Omental fat pad (tissue), 4 donors: ENCODE measurements around the gene HDGFL2. TPM values are rescaled to one million over a fixed set of nuclear protein-coding genes. Genes with fewer than 3 reads are reported as not detected.

Experiments
- ATAC-seq: fragments of 150-250 bp; one replicate; pipeline ENCODE4 v1.9.1; 2016; ENCODE audit warnings: mild to moderate bottlenecking, moderate library complexity; ENCODE audit not compliant: low FRiP score
- DNase-seq: peaks from one replicate; pipeline ENCODE4 v3.0.0-alpha.2; 2019; ENCODE audit warnings: low spot score
- CTCF ChIP-seq, 3 donors: fragments of 450-650 bp; IDR thresholded peaks; one replicate each; pipeline ENCODE4 v1.5.1; 2016 to 2017; ENCODE audit warnings: antibody characterized with exemption in 3 of 3, mild to moderate bottlenecking in 3 of 3, moderate library complexity in 2 of 3
- total RNA-seq, 4 donors: library from RNA; depleted of rRNA; stranded (reverse); fragments of >200 nt; gene quantifications; one replicate each; pipeline ENCODE4 v1.1.0, GENCODE V29; 2016

HDGFL2 gene
- total RNA-seq, 4 donors from 2014 or later, result 17.3 to 40.8 (median 25.2) TPM

GRCh38 chr19:4542896-4543841 is 71.1 kb downstream of the HDGFL2 start:
- no peak for DNase-seq
- no peak for ATAC-seq
- TF ChIP-seq CTCF (IDR thresholded peaks at IDR 0.05), result no peak

GRCh38 chr19:4543842-4544647 is 71.9 kb downstream of the HDGFL2 start:
- ATAC-seq (no peak), DNase-seq (no peak)
- TF ChIP-seq CTCF (IDR thresholded peaks at IDR 0.05), result no peak

- no peak for TF ChIP-seq CTCF (IDR thresholded peaks at IDR 0.05)
- ATAC-seq, result no peak
Measured at GRCh38 chr19:4547303-4548237, 75.5 kb downstream of the HDGFL2 start.

GRCh38 chr19:4548238-4548584 is 76.1 kb downstream of the HDGFL2 start:
- no peak for TF ChIP-seq CTCF (IDR thresholded peaks at IDR 0.05)
- ATAC-seq (no peak), DNase-seq (no peak)

More at GRCh38 chr19:4547303-4548237, 75.5 kb downstream of the HDGFL2 start:
- DNase-seq, result no peak

- no peak for ATAC-seq
- no peak for TF ChIP-seq CTCF (IDR thresholded peaks at IDR 0.05)
- no peak for DNase-seq
Measured at GRCh38 chr19:4550018-4550417, 77.9 kb downstream of the HDGFL2 start.

- ATAC-seq (no peak), DNase-seq (no peak)
- TF ChIP-seq CTCF (IDR thresholded peaks at IDR 0.05), result no peak
Measured at GRCh38 chr19:4550479-4551050, 78.5 kb downstream of the HDGFL2 start.
